Caco-2 (cell line): ENCODE data around the gene ABCC3. TPM values are rescaled to one million over a fixed set of nuclear protein-coding genes. Genes with fewer than 3 reads are reported as not detected.

Source experiments
- BruUV-seq: library from RNA; stranded (reverse); fragments of 400-500 nt; replicated peaks from 2 replicates; lab custom pipeline; 2021; lab: Mats Ljungman, UMichigan
- CTCF ChIA-PET: fragments of 300-600 bp; sonication (Branson Sonifier 250); formaldehyde crosslinking; loops from one replicate; lab custom pipeline; 2022; ENCODE audit warnings: antibody characterized with exemption; lab: Charles Lee
- POLR2A ChIA-PET: fragments of 300-600 bp; sonication (Branson Sonifier 250); formaldehyde crosslinking; loops from one replicate; lab custom pipeline; 2022; ENCODE audit warnings: antibody characterized with exemption; lab: Charles Lee
- DNase-seq, 2 experiments: peaks; one replicate each; pipeline versions ENCODE4 v3.0.0 to v3.0.0-alpha.2; 2020 to 2022
- H3K27me3 ChIP-seq: replicated peaks from 2 replicates; pipeline ENCODE4 v1.6.0; 2011; ENCODE audit warnings: low read length; ENCODE audit not compliant: control insufficient read depth, insufficient read depth
- H3K36me3 ChIP-seq: 2 replicates; pipeline ENCODE4 v1.5.1; 2011; ENCODE audit warnings: low read length; ENCODE audit not compliant: control insufficient read depth, insufficient read depth
- H3K4me1 ChIP-seq: fragments of 250-450 bp; sonication (Bioruptor Pico); 2 replicates; pipeline ENCODE4 v1.5.1; 2020; ENCODE audit warnings: mild to moderate bottlenecking
- H3K4me3 ChIP-seq: 2 replicates; pipeline ENCODE4 v1.5.1; 2011; ENCODE audit warnings: low read depth, mild to moderate bottlenecking, control low read depth, low read length
- H3K9me3 ChIP-seq: fragments of 250-450 bp; sonication (Bioruptor Pico); 2 replicates; pipeline ENCODE4 v1.5.1; 2020; ENCODE audit warnings: mild to moderate bottlenecking, moderate library complexity
- H3K27ac Mint-ChIP-seq: one replicate; pipeline ENCODE4 v1.8.0; 2022; ENCODE audit warnings: mixed read lengths; ENCODE audit not compliant: unreplicated experiment
- H3K27me3 Mint-ChIP-seq: one replicate; pipeline ENCODE4 v1.8.0; 2022; ENCODE audit warnings: mixed read lengths; ENCODE audit not compliant: insufficient read depth, unreplicated experiment
- H3K36me3 Mint-ChIP-seq: one replicate; pipeline ENCODE4 v1.8.0; 2022; ENCODE audit warnings: mild to moderate bottlenecking, mixed read lengths; ENCODE audit not compliant: insufficient read depth, unreplicated experiment
- H3K4me1 Mint-ChIP-seq: one replicate; pipeline ENCODE4 v1.8.0; 2022; ENCODE audit warnings: low read depth, mixed read lengths; ENCODE audit not compliant: unreplicated experiment
- H3K4me3 Mint-ChIP-seq: one replicate; pipeline ENCODE4 v1.8.0; 2022; ENCODE audit warnings: mild to moderate bottlenecking, moderate library complexity, mixed read lengths; ENCODE audit not compliant: unreplicated experiment
- H3K9me3 Mint-ChIP-seq: one replicate; pipeline ENCODE4 v1.8.0; 2022; ENCODE audit warnings: mixed read lengths; ENCODE audit not compliant: unreplicated experiment
- intact Hi-C: fragments of 100-400 bp; cut with micrococcal nuclease; formaldehyde crosslinking; loops from one replicate; pipeline ENCODE4 v1.10.0; 2022; ENCODE audit not compliant: unreplicated experiment
- total RNA-seq: library from RNA; stranded (reverse); gene quantifications from 2 replicates; pipeline ENCODE4 v1.2.3, GENCODE V29; 2022
- TF ChIP-seq, protein P1 (sequence below), 2 experiments: fragments of 200-600 bp in 1 of 2; IDR thresholded peaks; 1 replicate in 1 of 2; 2 replicates in 1 of 2; pipeline versions ENCODE4 v1.5.1 to v1.8.0; 2011 to 2022; ENCODE audit warnings: antibody characterized with exemption in 1 of 2, control low read depth in 1 of 2, inconsistent platforms in 1 of 2, low read depth in 1 of 2, low read length in 1 of 2, mild to moderate bottlenecking in 1 of 2, moderate library complexity in 1 of 2; ENCODE audit not compliant: insufficient read depth in 1 of 2, severe bottlenecking in 1 of 2, unreplicated experiment in 1 of 2

Gene ABCC3
- total RNA-seq, 1 experiment from 2014 or later, result 45.6 TPM

DNA sequence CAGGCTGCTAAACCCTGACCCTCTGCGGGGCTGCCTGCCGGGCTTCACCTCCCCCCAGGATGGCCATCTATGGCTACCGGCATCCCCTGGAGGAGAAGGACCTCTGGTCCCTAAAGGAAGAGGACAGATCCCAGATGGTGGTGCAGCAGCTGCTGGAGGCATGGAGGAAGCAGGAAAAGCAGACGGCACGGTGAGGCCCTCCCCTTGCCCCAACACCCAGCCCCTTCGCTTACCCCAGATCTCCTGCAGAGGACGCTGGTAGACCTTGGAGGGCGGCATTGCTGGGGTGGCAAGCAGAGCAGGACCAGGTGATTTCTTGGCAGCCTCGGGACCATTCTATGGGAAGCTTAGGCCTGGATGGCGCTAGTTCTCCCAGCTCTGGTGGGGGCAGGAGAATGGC lies 24.5 kb downstream of the ABCC3 start:
- H3K36me3 Mint-ChIP-seq, result peaks cover 13% of the 10 kb centered on the region
- H3K4me3 Mint-ChIP-seq, result no peak overlapping the region
- peak in 1 of 2 experiments; percentile 50 for DNase-seq
- Histone ChIP-seq H3K4me3 (no peak overlapping the region), H3K4me1 (peaks cover 31% of the 10 kb centered on the region), H3K9me3 (no peaks in the 10 kb centered on the region), H3K27me3 (no peaks in the 10 kb centered on the region), H3K36me3 (peaks cover 3% of the 10 kb centered on the region; the same call in 1 of the 2 replicates)
- ChIA-PET CTCF (interaction anchor here (0.9 kb wide), 1 partner anchor 35 kb away, joined by 3 read pairs; no protein-coding TSS in a partner anchor), POLR2A (no interaction called here)
- no TSS peak for BruUV-seq
- H3K9me3 Mint-ChIP-seq, result no peaks in the 10 kb centered on the region
- H3K27me3 Mint-ChIP-seq, result no peaks in the 10 kb centered on the region
- TF ChIP-seq, protein P1, sequence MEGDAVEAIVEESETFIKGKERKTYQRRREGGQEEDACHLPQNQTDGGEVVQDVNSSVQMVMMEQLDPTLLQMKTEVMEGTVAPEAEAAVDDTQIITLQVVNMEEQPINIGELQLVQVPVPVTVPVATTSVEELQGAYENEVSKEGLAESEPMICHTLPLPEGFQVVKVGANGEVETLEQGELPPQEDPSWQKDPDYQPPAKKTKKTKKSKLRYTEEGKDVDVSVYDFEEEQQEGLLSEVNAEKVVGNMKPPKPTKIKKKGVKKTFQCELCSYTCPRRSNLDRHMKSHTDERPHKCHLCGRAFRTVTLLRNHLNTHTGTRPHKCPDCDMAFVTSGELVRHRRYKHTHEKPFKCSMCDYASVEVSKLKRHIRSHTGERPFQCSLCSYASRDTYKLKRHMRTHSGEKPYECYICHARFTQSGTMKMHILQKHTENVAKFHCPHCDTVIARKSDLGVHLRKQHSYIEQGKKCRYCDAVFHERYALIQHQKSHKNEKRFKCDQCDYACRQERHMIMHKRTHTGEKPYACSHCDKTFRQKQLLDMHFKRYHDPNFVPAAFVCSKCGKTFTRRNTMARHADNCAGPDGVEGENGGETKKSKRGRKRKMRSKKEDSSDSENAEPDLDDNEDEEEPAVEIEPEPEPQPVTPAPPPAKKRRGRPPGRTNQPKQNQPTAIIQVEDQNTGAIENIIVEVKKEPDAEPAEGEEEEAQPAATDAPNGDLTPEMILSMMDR (IDR thresholded peaks at IDR 0.05; ENCODE audit: insufficient read depth in 1 of 2, low read depth in 1 of 2, low read length in 1 of 2, severe bottlenecking in 1 of 2, unreplicated experiment in 1 of 2), result no peak
- intact Hi-C loops, result no loop called here
- H3K4me1 Mint-ChIP-seq, result peaks cover 39% of the 10 kb centered on the region
- H3K27ac Mint-ChIP-seq, result no peak overlapping the region

DNA sequence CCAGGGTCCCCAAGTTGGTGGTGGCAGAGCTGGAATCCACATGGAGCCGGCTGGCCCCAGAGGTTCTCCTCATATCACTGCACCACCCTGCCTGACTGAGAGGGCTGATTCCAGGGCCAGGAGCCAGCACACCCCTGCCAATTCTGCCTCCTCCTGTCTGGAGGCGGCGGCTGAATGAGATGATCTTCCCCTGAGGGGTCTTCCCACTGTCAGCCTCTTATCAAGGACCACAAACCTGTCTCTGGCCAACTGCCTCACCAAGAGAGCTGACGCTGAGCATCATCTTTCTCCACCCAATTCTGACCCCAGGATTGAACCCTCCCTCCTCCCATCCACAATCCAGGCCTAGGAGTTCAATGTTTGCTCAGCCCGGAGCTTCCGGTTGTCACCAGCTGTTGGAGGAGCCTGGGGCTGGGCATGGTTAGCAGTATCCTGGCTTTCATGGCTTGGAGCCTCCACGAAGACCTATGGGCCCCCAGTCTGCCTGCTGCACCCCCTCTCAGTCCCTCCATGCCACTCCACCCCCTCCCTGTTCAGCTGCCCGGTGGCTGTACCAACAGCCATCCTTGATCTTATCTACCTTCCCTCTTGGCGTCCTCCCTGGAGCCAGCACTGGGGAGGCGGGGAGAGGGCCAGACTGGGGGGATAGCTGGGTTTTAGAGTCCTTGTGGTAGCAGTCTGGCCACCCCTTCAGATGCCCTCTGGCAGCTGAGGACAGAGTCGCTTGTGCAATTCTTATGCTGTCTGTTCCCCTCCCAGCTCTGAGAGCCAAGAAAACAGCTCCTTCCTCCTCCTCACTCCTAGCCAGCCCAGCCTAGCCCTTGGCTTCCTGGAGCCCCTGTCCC lies 25.6 kb downstream of the ABCC3 start:
- ChIA-PET POLR2A (interaction anchor here (0.6 to 1.0 kb wide), 3 partner anchors 24 to 175 kb away, joined by 3 to 8 read pairs (median 4); partner anchors contain the start of gene WFIKKN2), CTCF (interaction anchor here (0.5 to 2.6 kb wide), 10 partner anchors 11 to 262 kb away, joined by 3 to 23 read pairs (median 4); partner anchors contain the start of gene CACNA1G)
- H3K9me3 Mint-ChIP-seq, result no peaks in the 10 kb centered on the region
- H3K4me1 Mint-ChIP-seq, result peaks cover 46% of the 10 kb centered on the region
- no peaks in the 10 kb centered on the region for H3K27me3 Mint-ChIP-seq
- Histone ChIP-seq H3K4me1 (peaks cover 31% of the 10 kb centered on the region), H3K36me3 (peaks cover 3% of the 10 kb centered on the region; the same call in 1 of the 2 replicates), H3K4me3 (no peak overlapping the region), H3K27me3 (no peaks in the 10 kb centered on the region), H3K9me3 (no peaks in the 10 kb centered on the region)
- peaks cover 13% of the 10 kb centered on the region for H3K36me3 Mint-ChIP-seq
- intact Hi-C loops, result loop anchor here (2.0 kb wide), 1 partner anchor 31 kb away; no protein-coding TSS in a partner anchor
- peak in 1 of 2 experiments; percentile 54 for DNase-seq
- peak overlapping the region; percentile 92 for H3K27ac Mint-ChIP-seq
- no TSS peak for BruUV-seq
- TF ChIP-seq, protein P1 (IDR thresholded peaks at IDR 0.05; ENCODE audit: insufficient read depth in 1 of 2, low read depth in 1 of 2, low read length in 1 of 2, severe bottlenecking in 1 of 2, unreplicated experiment in 1 of 2), result no peak
- H3K4me3 Mint-ChIP-seq, result no peak overlapping the region

DNA sequence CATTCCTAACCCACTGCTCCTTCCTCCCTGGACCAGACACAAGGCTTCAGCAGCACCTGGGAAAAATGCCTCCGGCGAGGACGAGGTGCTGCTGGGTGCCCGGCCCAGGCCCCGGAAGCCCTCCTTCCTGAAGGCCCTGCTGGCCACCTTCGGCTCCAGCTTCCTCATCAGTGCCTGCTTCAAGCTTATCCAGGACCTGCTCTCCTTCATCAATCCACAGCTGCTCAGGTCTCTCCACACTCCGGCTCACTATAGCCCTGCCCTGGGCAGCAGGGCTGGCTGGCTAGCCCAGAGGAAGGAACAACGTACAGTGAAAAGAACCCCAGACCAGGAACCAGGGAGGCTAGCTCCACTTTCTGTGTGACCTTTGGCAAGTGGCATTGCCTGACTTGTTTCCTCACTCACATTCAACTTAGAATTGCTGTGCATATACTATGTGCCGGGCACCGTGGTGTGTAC lies 26.2 kb downstream of the ABCC3 start:
- Mint-ChIP-seq H3K27me3 (no peaks in the 10 kb centered on the region), H3K4me3 (no peak overlapping the region), H3K27ac (peak overlapping the region; percentile 92), H3K4me1 (peaks cover 46% of the 10 kb centered on the region), H3K36me3 (peaks cover 13% of the 10 kb centered on the region), H3K9me3 (no peaks in the 10 kb centered on the region)
- ChIA-PET CTCF (interaction anchor here (0.5 to 2.6 kb wide), 15 partner anchors 10 to 263 kb away, joined by 3 to 23 read pairs (median 4); partner anchors contain the start of gene CACNA1G), POLR2A (interaction anchor here (0.6 to 1.0 kb wide), 3 partner anchors 25 to 174 kb away, joined by 3 to 8 read pairs (median 4); partner anchors contain the start of gene WFIKKN2)
- Histone ChIP-seq H3K4me1 (peaks cover 31% of the 10 kb centered on the region), H3K4me3 (no peak overlapping the region), H3K9me3 (no peaks in the 10 kb centered on the region), H3K27me3 (no peaks in the 10 kb centered on the region), H3K36me3 (peaks cover 3% of the 10 kb centered on the region; the same call in 1 of the 2 replicates)
- TF ChIP-seq, protein P1 (IDR thresholded peaks at IDR 0.05; ENCODE audit: insufficient read depth in 1 of 2, low read depth in 1 of 2, low read length in 1 of 2, severe bottlenecking in 1 of 2, unreplicated experiment in 1 of 2), result no peak
- no peak for DNase-seq
- intact Hi-C loops, result loop anchor here (2.0 kb wide), 1 partner anchor 32 kb away; no protein-coding TSS in a partner anchor
- BruUV-seq, result no TSS peak
